Right lobe of liver (tissue), 6 donors: ENCODE measurements around the gene DDB1. TPM values are rescaled to one million over a fixed set of nuclear protein-coding genes. Genes with fewer than 3 reads are reported as not detected.

Experiments used
- ATAC-seq, 4 donors: fragments of 200-7000 bp; cut with Tn5 transposase; one replicate each; pipeline ENCODE4 v1.9.1; 2020; ENCODE audit warnings: mild to moderate bottlenecking in 4 of 4, moderate library complexity in 4 of 4
- DNase-seq, 3 donors: peaks; one replicate each; pipeline ENCODE4 v3.0.0-alpha.2; 2020
- H3K27ac ChIP-seq, 3 donors: fragments of 200-600 bp; one replicate each; pipeline ENCODE4 v1.8.0; 2022
- H3K27me3 ChIP-seq, 2 donors: fragments of 200-600 bp; one replicate each; pipeline ENCODE4 v1.8.0; 2022
- H3K36me3 ChIP-seq, 4 donors: fragments of 200-600 bp; sonication (generic) in 1 of 4; one replicate each; pipeline versions ENCODE4 v1.5.1 to v1.8.0; 2017 to 2022; ENCODE audit warnings: control low read depth in 1 of 4
- H3K4me1 ChIP-seq, 4 donors: fragments of 200-600 bp; sonication (generic) in 1 of 4; one replicate each; pipeline versions ENCODE4 v1.5.1 to v1.8.0; 2017 to 2022; ENCODE audit warnings: control low read depth in 1 of 4
- H3K4me3 ChIP-seq, 3 donors: fragments of 200-600 bp; one replicate each; pipeline ENCODE4 v1.8.0; 2022
- H3K9me3 ChIP-seq, 4 donors: fragments of 200-600 bp; sonication (generic) in 1 of 4; one replicate each; pipeline versions ENCODE4 v1.5.1 to v1.8.0; 2017 to 2022; ENCODE audit warnings: control low read depth in 1 of 4
- CTCF ChIP-seq, 4 donors: fragments of 200-600 bp in 3 of 4; fragments of 450-650 bp in 1 of 4; IDR thresholded peaks; one replicate each; pipeline versions ENCODE4 v1.5.1 to v1.8.0; 2016 to 2022; ENCODE audit warnings: antibody characterized with exemption in 4 of 4, mild to moderate bottlenecking in 2 of 4
- POLR2A ChIP-seq: fragments of 450-650 bp; IDR thresholded peaks from one replicate; pipeline ENCODE4 v1.6.1; 2017; ENCODE audit warnings: antibody characterized with exemption, mild to moderate bottlenecking
- WGBS: methylation state at CpG from one replicate; pipeline ENCODE4 v1.1.6; 2018; ENCODE audit warnings: low coverage, low lambda C conversion rate; ENCODE audit not compliant: insufficient coverage; ENCODE audit errors: missing lambda C conversion rate; 5-methylcytosine and 5-hydroxymethylcytosine counted together
- intact Hi-C, 2 donors: fragments of 100-400 bp; cut with DNase I; formaldehyde crosslinking; loops; one replicate each; pipeline versions ENCODE4 v1.11.2 to v1.14.1; 2022
- long read RNA-seq: library from polyadenylated mRNA; unstranded; transcript quantifications from one replicate; pipeline ENCODE4 v2.0.0, GENCODE V29; 2019
- total RNA-seq, 6 experiments: library from RNA; depleted of rRNA in 2 of 6; stranded (reverse); fragments of >200 nt in 2 of 6; fragmentation: NEBNext Ultra II Directional in 3 of 6; extraction: Animal tissue kit (Norgen Biotek cat#: 25700) in 3 of 6; gene quantifications; one replicate each; pipeline versions ENCODE4 v1.1.0 to v1.2.4, GENCODE V29; 2016 to 2023
- donor health status: DM: no; HTN: yes; CAD: no.
- donor health status: DM: no; HTN: no; CAD: no.
- donor health status: DM: no; HTN: no; CAD: no.
- donor health status: DM: no; HTN: yes; CAD: no.
- donor health status: DM: no; HTN: yes; CAD: no.

Gene DDB1
- 10 to 100 TPM; 70.9 to 94.5 (median 83.9) TPM for total RNA-seq
- long read RNA-seq, full-length matches to known transcripts, result 1 of 6 reads
- long read RNA-seq, partial matches to known transcripts, result 5 of 6 reads
- long read RNA-seq, other reads (novel, unspliced or antisense), result 0 of 6 reads

GRCh38 chr11:61332797-61333549 is at the start of gene DDB1, which contains the start of gene TKFC:
DDB1 (minus strand) TSS chr11:61333105; CDS start chr11:61332968, 137 bp downstream.
TKFC (plus strand) TSS chr11:61333228; CDS start chr11:61334729, 1,501 bp downstream.
- peak within 1 kb of the TSS; percentile 82 to 85 (median 83) for H3K27ac ChIP-seq

GRCh38 chr11:61380884-61381283 is 48.0 kb upstream of the DDB1 start:
- Histone ChIP-seq H3K27ac (no peak overlapping the region), H3K36me3 (no peaks in the 10 kb centered on the region), H3K4me1 (peaks cover 0 to 23% (median 5%) of the 10 kb centered on the region in 4 donors), H3K27me3 (no peaks in the 10 kb centered on the region), H3K9me3 (peaks cover 0 to 3% (median 0%) of the 10 kb centered on the region in 4 donors), H3K4me3 (no peak overlapping the region)
- ATAC-seq (no peak), DNase-seq (no peak)
- 94% methylated on average over 9 of the region's 9 CpGs for WGBS
- intact Hi-C loops, result loop anchor here in 1 of 2 donors (5.0 to 10.0 kb wide), 2 partner anchors 44 to 116 kb away; no protein-coding TSS in a partner anchor
- TF ChIP-seq CTCF (IDR thresholded peaks at IDR 0.05), result no peak
- no peak for TF ChIP-seq POLR2A

More at GRCh38 chr11:61332797-61333549, at the start of gene DDB1, which contains the start of gene TKFC:
- peak; percentile 87 to 92 (median 90) for ATAC-seq
- TF ChIP-seq CTCF (IDR thresholded peaks at IDR 0.05) (no peak), POLR2A (peak; percentile 85)
- peak within 1 kb of the TSS; percentile 94 to 98 (median 96) for H3K4me3 ChIP-seq
- H3K27me3 ChIP-seq, result no peaks in the 10 kb centered on the region
- 0% methylated on average over 10 of the region's 81 CpGs for WGBS
- peaks cover 0 to 24% (median 10%) of the 10 kb centered on the region in 4 donors for H3K36me3 ChIP-seq
- no peaks in the 10 kb centered on the region for H3K9me3 ChIP-seq
- intact Hi-C loops, result no loop called here
- DNase-seq, result peak; percentile 97 to 98 (median 97)
- H3K4me1 ChIP-seq, result peaks cover 0 to 42% (median 15%) of the 10 kb centered on the region in 4 donors

- Histone ChIP-seq H3K27ac (peak overlapping the region in 1 of 3 donors; percentile 69), H3K4me3 (no peak overlapping the region), H3K9me3 (peaks cover 0 to 3% (median 0%) of the 10 kb centered on the region in 4 donors), H3K36me3 (no peaks in the 10 kb centered on the region), H3K27me3 (no peaks in the 10 kb centered on the region), H3K4me1 (peaks cover 0 to 22% (median 5%) of the 10 kb centered on the region in 4 donors)
- 45% methylated on average over 2 of the region's 5 CpGs for WGBS
- TF ChIP-seq POLR2A (no peak), CTCF (IDR thresholded peaks at IDR 0.05) (no peak)
- ATAC-seq, result peak; percentile 89 to 95 (median 92)
- intact Hi-C loops, result no loop called here
- no peak for DNase-seq
Observed at GRCh38 chr11:61378713-61379313, 45.9 kb upstream of the DDB1 start.

GRCh38 chr11:61377461-61378160 is 44.7 kb upstream of the DDB1 start:
- no peak overlapping the region for H3K27ac ChIP-seq
- DNase-seq (no peak), ATAC-seq (no peak)
- no peak overlapping the region for H3K4me3 ChIP-seq
- intact Hi-C loops, result no loop called here
- peaks cover 0 to 3% (median 0%) of the 10 kb centered on the region in 4 donors for H3K9me3 ChIP-seq
- H3K27me3 ChIP-seq, result no peaks in the 10 kb centered on the region
- WGBS, result 95% methylated on average over 5 of the region's 6 CpGs
- no peaks in the 10 kb centered on the region for H3K36me3 ChIP-seq
- H3K4me1 ChIP-seq, result peaks cover 0 to 28% (median 7%) of the 10 kb centered on the region in 4 donors
- no peak for TF ChIP-seq CTCF (IDR thresholded peaks at IDR 0.05)
- no peak for TF ChIP-seq POLR2A
